ENCODE data around the gene SSH2. TPM values are rescaled to one million over a fixed set of nuclear protein-coding genes. Genes with fewer than 3 reads are reported as not detected.

Gene SSH2
- total RNA-seq, 1 experiment from 2014 or later = 8.5 TPM

- H3F3A ChIP-seq (ENCODE audit: low read length, unreplicated experiment) = no peaks in the 10 kb centered on the region
- intact Hi-C loops (cut with micrococcal nuclease) = no loop called here
- H3K9me2 ChIP-seq (replicated peaks; ENCODE audit: low read length) = no peaks in the 10 kb centered on the region
- H3K9me3 ChIP-seq (ENCODE audit: low read length) = no peaks in the 10 kb centered on the region
- no TSS peak for BruUV-seq (replicated peaks)
- POLR2A ChIA-PET (ENCODE audit: unreplicated experiment) = no interaction called here
- no peak for ATAC-seq
- H2AFZ ChIP-seq (ENCODE audit: low read length) = no peak overlapping the region
- no peak overlapping the region for H3K27ac ChIP-seq (ENCODE audit: low read length)
- no peaks in the 10 kb centered on the region for H3K79me2 ChIP-seq (ENCODE audit: low read length)
- no peaks in the 10 kb centered on the region for H4K20me1 ChIP-seq (ENCODE audit: low read length)
- no peaks in the 10 kb centered on the region for H3K27me3 ChIP-seq (ENCODE audit: low read length)
- no peak overlapping the region for H3K9ac ChIP-seq (ENCODE audit: low read length)
- CTCF ChIA-PET = interaction anchor here (0.7 kb wide), 1 partner anchor 40 kb away, joined by 4 read pairs; no protein-coding TSS in a partner anchor
- no peak overlapping the region for H3K4me2 ChIP-seq (ENCODE audit: low read length)
- no peaks in the 10 kb centered on the region for H3K36me3 ChIP-seq (ENCODE audit: low read depth, low read length)
- no peak overlapping the region for H3K4me3 ChIP-seq (ENCODE audit: low read length)
- no peak for DNase-seq
- TF ChIP-seq CTCF (conservative IDR thresholded peaks at IDR 0.05; ENCODE audit: low read depth, low read length) (no peak), EZH2phosphoT487 (IDR thresholded peaks at IDR 0.05; ENCODE audit: borderline replicate concordance, low read length) (no peak), EZH2 (IDR thresholded peaks at IDR 0.05; ENCODE audit: low read length, unreplicated experiment) (no peak)
- no peaks in the 10 kb centered on the region for H3K4me1 ChIP-seq (ENCODE audit: insufficient read depth, low read length)
Measured at GRCh38 chr17:29577385-29578211, 352.4 kb downstream of the SSH2 start.

- H4K20me1 ChIP-seq (ENCODE audit: low read length) = no peaks in the 10 kb centered on the region
- DNase-seq (no peak), ATAC-seq (no peak)
- no peak overlapping the region for H2AFZ ChIP-seq (ENCODE audit: low read length)
- H3K4me1 ChIP-seq (ENCODE audit: insufficient read depth, low read length) = no peaks in the 10 kb centered on the region
- no peak overlapping the region for H3K4me2 ChIP-seq (ENCODE audit: low read length)
- H3K79me2 ChIP-seq (ENCODE audit: low read length) = no peaks in the 10 kb centered on the region
- H3K9me3 ChIP-seq (ENCODE audit: low read length) = no peaks in the 10 kb centered on the region
- BruUV-seq (replicated peaks) = no TSS peak
- CTCF ChIA-PET = interaction anchor here (0.7 kb wide), 1 partner anchor 40 kb away, joined by 4 read pairs; no protein-coding TSS in a partner anchor
- no peak overlapping the region for H3K27ac ChIP-seq (ENCODE audit: low read length)
- H3F3A ChIP-seq (ENCODE audit: low read length, unreplicated experiment) = no peaks in the 10 kb centered on the region
- no peak overlapping the region for H3K9ac ChIP-seq (ENCODE audit: low read length)
- POLR2A ChIA-PET (ENCODE audit: unreplicated experiment) = no interaction called here
- H3K36me3 ChIP-seq (ENCODE audit: low read depth, low read length) = no peaks in the 10 kb centered on the region
- no peaks in the 10 kb centered on the region for H3K9me2 ChIP-seq (replicated peaks; ENCODE audit: low read length)
- intact Hi-C loops (cut with micrococcal nuclease) = no loop called here
- no peak overlapping the region for H3K4me3 ChIP-seq (ENCODE audit: low read length)
- no peaks in the 10 kb centered on the region for H3K27me3 ChIP-seq (ENCODE audit: low read length)
- TF ChIP-seq EZH2phosphoT487 (IDR thresholded peaks at IDR 0.05; ENCODE audit: borderline replicate concordance, low read length) (no peak), CTCF (conservative IDR thresholded peaks at IDR 0.05; ENCODE audit: low read depth, low read length) (no peak), EZH2 (IDR thresholded peaks at IDR 0.05; ENCODE audit: low read length, unreplicated experiment) (no peak)
Measured at GRCh38 chr17:29577001-29577370, 353.0 kb downstream of the SSH2 start.

Data from PC-3 (cell line).